K562 (cell line): ENCODE results near the gene DEDD. TPM values are rescaled to one million over a fixed set of nuclear protein-coding genes. Genes with fewer than 3 reads are reported as not detected.

Source experiments
- ARNT ChIP-seq, 2 experiments: fragments of 450-650 bp; IDR thresholded peaks; 2 replicates each; pipeline ENCODE4 v1.6.1; 2016; ENCODE audit warnings: mild to moderate bottlenecking in 1 of 2
- DEAF1 ChIP-seq: fragments of 450-650 bp; formaldehyde crosslinking; IDR thresholded peaks from 2 replicates; pipeline ENCODE4 v1.4.0; 2020; ENCODE audit warnings: mild to moderate bottlenecking, moderate library complexity
- ESRRA ChIP-seq: fragments of 450-650 bp; IDR thresholded peaks from 2 replicates; pipeline ENCODE4 v1.6.1; 2014; ENCODE audit warnings: low read depth, mild to moderate bottlenecking, moderate library complexity, borderline replicate concordance
- GTF2E2 ChIP-seq: fragments of 200-800 bp; sonication (Bioruptor generic); IDR thresholded peaks from 2 replicates; pipeline ENCODE4 v1.6.1; 2016; ENCODE audit warnings: missing genetic modification characterization, missing compliant biosample characterization
- HDGF ChIP-seq: fragments of 450-650 bp; IDR thresholded peaks from 2 replicates; pipeline ENCODE4 v1.6.1; 2016
- HMG20B ChIP-seq: fragments of 250-450 bp; sonication (Bioruptor Pico); IDR thresholded peaks from 2 replicates; pipeline ENCODE4 v1.5.0; 2021; ENCODE audit warnings: mild to moderate bottlenecking
- HMGN3 ChIP-seq: IDR thresholded peaks from 2 replicates; pipeline ENCODE4 v1.6.1; 2011; ENCODE audit warnings: borderline replicate concordance, low read depth, mild to moderate bottlenecking, mixed read lengths, low read length; ENCODE audit not compliant: insufficient read length; ENCODE audit errors: extremely low read depth
- HOXB6 ChIP-seq: fragments of 250-450 bp; sonication (Bioruptor Pico); IDR thresholded peaks from 2 replicates; pipeline ENCODE4 v1.5.1; 2022; ENCODE audit warnings: mild to moderate bottlenecking, borderline replicate concordance
- ILK ChIP-seq: fragments of 450-650 bp; IDR thresholded peaks from 2 replicates; pipeline ENCODE4 v1.6.1; 2016; ENCODE audit warnings: missing genetic modification characterization, low read depth, mild to moderate bottlenecking, missing compliant biosample characterization, moderate library complexity, borderline replicate concordance
- MAFF ChIP-seq: IDR thresholded peaks from 2 replicates; pipeline ENCODE4 v1.6.1; 2012; ENCODE audit warnings: low read length, improper control_type of control experiment
- NCOA6 ChIP-seq: fragments of 450-650 bp; IDR thresholded peaks from 2 replicates; pipeline ENCODE4 v1.6.1; 2017; ENCODE audit warnings: mild to moderate bottlenecking
- NFATC3 ChIP-seq: fragments of 450-650 bp; IDR thresholded peaks from 2 replicates; pipeline ENCODE4 v1.6.1; 2017; ENCODE audit warnings: mild to moderate bottlenecking
- RBM34 ChIP-seq: fragments of 200-400 bp; formaldehyde crosslinking; IDR thresholded peaks from 2 replicates; pipeline ENCODE4 v1.6.1; 2018; ENCODE audit warnings: low read length, borderline replicate concordance; ENCODE audit not compliant: insufficient read depth
- SIX5 ChIP-seq, 2 experiments: IDR thresholded peaks; 2 replicates each; pipeline ENCODE4 v1.6.1; 2011; ENCODE audit warnings: low read length in 2 of 2, borderline replicate concordance in 1 of 2, low read depth in 1 of 2, mild to moderate bottlenecking in 1 of 2, moderate library complexity in 1 of 2; ENCODE audit not compliant: insufficient read depth in 1 of 2
- TARDBP ChIP-seq: fragments of 450-650 bp; IDR thresholded peaks from 2 replicates; pipeline ENCODE4 v1.6.1; 2016
- TFAM ChIP-seq: fragments of 250-450 bp; sonication (Bioruptor Pico); conservative IDR thresholded peaks from 2 replicates; pipeline ENCODE4 v1.5.0; 2021; ENCODE audit warnings: mild to moderate bottlenecking, moderate library complexity
- ZNF311 ChIP-seq: fragments of 250-450 bp; sonication (Bioruptor Pico); IDR thresholded peaks from 2 replicates; pipeline ENCODE4 v1.4.0; 2020; ENCODE audit warnings: mild to moderate bottlenecking, moderate library complexity
- ZNF445 ChIP-seq: fragments of 250-450 bp; sonication (Bioruptor Pico); IDR thresholded peaks from 2 replicates; pipeline ENCODE4 v1.4.0; 2020; ENCODE audit warnings: low read depth, mild to moderate bottlenecking, moderate library complexity
- ZNF551 ChIP-seq: fragments of 250-450 bp; sonication (Bioruptor Pico); IDR thresholded peaks from 2 replicates; pipeline ENCODE4 v1.5.0; 2021; ENCODE audit warnings: mild to moderate bottlenecking, moderate library complexity
- ZNF79 ChIP-seq: fragments of 250-450 bp; sonication (Bioruptor Pico); IDR thresholded peaks from 2 replicates; pipeline ENCODE4 v1.4.0; 2020; ENCODE audit warnings: low read depth, mild to moderate bottlenecking, moderate library complexity
- polyA plus RNA-seq, 8 experiments: library from polyadenylated mRNA; depleted of rRNA in 4 of 8; stranded (reverse) in 5 of 8; unstranded in 3 of 8; fragments of >200 nt; fragmentation: Nextera tagmentation in 2 of 8; fragmentation: Illumina TruSeq in 1 of 8; extraction: Ambion mirVana in 2 of 8; extraction: Trizol in 1 of 8; gene quantifications; 2 replicates each; pipeline versions ENCODE4 v1.2.1 to v1.2.3, GENCODE V29; 2011 to 2014; ENCODE audit warnings: inconsistent platforms in 1 of 8, missing spikeins in 1 of 8
- total RNA-seq, 7 experiments: library from RNA; depleted of rRNA in 6 of 7; stranded (reverse); fragments of >200 nt in 6 of 7; fragmentation: Illumina TruSeq in 2 of 7; extraction: Trizol in 2 of 7; gene quantifications; 2 replicates each; pipeline versions ENCODE4 v1.2.1 to v1.2.3, GENCODE V29; 2011 to 2021; ENCODE audit warnings: low replicate concordance in 1 of 7
- TF ChIP-seq, protein P1 (sequence below): fragments of 250-450 bp; sonication (Bioruptor Pico); IDR thresholded peaks from 2 replicates; pipeline ENCODE4 v1.4.0; 2020; ENCODE audit warnings: mild to moderate bottlenecking, moderate library complexity
- TF ChIP-seq, protein P2 (sequence below): sonication (generic); formaldehyde crosslinking; IDR thresholded peaks from 2 replicates; pipeline ENCODE4 v1.8.0; 2022; ENCODE audit warnings: missing genetic modification reagents, mild to moderate bottlenecking, borderline replicate concordance
- TF ChIP-seq, protein P3 (sequence below): IDR thresholded peaks from 2 replicates; pipeline ENCODE4 v1.6.1; 2011; ENCODE audit not compliant: insufficient read length; ENCODE audit errors: extremely low read depth

DEDD gene
- total and polyA plus RNA-seq, 9 of the 15 experiments (the other 6 are each of a cell fraction or from before 2014, with no cell fraction given): 11.6 to 41.0 (median 16.8) TPM

DNA sequence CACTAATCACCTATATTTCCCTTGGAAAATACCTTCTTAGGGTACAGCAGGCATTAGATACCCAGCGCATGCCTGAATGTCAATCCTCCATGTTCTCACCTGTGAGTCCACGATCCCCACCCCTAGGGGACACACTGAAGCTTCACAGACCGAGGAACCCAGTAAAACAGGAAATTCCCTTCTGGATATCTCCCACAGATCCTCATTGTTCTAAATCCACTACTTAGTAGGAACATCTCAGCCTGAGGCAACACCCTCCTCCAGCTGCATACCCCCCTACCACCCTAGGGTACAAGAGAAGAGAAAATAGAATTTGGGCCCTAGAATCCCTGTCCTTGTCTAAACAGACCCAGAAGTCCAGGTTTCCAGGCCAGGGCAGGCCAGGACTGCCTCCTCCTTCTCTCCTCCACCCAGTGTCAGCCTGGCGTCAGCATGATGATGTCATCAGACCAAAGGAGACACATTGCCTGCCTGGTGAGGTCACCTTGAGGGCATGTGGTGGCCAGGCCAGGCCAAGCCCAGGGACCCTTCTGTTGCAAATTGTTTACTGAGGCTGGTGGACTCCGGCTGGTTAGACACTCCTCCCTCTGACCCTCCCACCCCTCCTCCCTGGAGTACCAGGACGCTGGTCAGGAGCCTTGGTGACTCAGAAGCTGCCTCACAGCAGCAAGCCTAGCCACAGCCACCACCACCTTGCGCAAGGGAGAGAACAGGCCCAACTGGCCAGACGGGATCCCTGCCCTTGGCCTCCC, 49.3 kb downstream of the DEDD start (continued):
- no peak for TF ChIP-seq ZNF445
- TF ChIP-seq TFAM (CRISPR knock-in tag): no peak
- no peak for TF ChIP-seq ZNF79 (CRISPR knock-in tag)
- TF ChIP-seq GTF2E2 (tag): no peak
- TF ChIP-seq ILK: no peak
- no peak for TF ChIP-seq NFATC3
- TF ChIP-seq HMG20B (CRISPR knock-in tag): no peak
- no peak for TF ChIP-seq HMGN3
- TF ChIP-seq, protein P1, sequence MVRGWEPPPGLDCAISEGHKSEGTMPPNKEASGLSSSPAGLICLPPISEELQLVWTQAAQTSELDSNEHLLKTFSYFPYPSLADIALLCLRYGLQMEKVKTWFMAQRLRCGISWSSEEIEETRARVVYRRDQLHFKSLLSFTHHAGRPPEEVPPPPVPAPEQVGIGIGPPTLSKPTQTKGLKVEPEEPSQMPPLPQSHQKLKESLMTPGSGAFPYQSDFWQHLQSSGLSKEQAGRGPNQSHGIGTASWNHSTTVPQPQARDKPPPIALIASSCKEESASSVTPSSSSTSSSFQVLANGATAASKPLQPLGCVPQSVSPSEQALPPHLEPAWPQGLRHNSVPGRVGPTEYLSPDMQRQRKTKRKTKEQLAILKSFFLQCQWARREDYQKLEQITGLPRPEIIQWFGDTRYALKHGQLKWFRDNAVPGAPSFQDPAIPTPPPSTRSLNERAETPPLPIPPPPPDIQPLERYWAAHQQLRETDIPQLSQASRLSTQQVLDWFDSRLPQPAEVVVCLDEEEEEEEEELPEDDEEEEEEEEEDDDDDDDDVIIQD: no peak
- no peak for TF ChIP-seq HOXB6 (CRISPR knock-in tag)
- TF ChIP-seq, protein P2, sequence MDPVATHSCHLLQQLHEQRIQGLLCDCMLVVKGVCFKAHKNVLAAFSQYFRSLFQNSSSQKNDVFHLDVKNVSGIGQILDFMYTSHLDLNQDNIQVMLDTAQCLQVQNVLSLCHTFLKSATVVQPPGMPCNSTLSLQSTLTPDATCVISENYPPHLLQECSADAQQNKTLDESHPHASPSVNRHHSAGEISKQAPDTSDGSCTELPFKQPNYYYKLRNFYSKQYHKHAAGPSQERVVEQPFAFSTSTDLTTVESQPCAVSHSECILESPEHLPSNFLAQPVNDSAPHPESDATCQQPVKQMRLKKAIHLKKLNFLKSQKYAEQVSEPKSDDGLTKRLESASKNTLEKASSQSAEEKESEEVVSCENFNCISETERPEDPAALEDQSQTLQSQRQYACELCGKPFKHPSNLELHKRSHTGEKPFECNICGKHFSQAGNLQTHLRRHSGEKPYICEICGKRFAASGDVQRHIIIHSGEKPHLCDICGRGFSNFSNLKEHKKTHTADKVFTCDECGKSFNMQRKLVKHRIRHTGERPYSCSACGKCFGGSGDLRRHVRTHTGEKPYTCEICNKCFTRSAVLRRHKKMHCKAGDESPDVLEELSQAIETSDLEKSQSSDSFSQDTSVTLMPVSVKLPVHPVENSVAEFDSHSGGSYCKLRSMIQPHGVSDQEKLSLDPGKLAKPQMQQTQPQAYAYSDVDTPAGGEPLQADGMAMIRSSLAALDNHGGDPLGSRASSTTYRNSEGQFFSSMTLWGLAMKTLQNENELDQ: no peak
- TF ChIP-seq HDGF: no peak
- TF ChIP-seq ZNF551: no peak
- no peak for TF ChIP-seq TARDBP
- TF ChIP-seq, protein P3, sequence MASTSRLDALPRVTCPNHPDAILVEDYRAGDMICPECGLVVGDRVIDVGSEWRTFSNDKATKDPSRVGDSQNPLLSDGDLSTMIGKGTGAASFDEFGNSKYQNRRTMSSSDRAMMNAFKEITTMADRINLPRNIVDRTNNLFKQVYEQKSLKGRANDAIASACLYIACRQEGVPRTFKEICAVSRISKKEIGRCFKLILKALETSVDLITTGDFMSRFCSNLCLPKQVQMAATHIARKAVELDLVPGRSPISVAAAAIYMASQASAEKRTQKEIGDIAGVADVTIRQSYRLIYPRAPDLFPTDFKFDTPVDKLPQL: no peak
- no peak for TF ChIP-seq ZNF311
- TF ChIP-seq ARNT (IDR thresholded peaks at IDR 0.05): no peak
- TF ChIP-seq NCOA6: no peak
- TF ChIP-seq DEAF1 (CRISPR knock-in tag): no peak
- no peak for TF ChIP-seq RBM34
- peak; percentile 90 for TF ChIP-seq ESRRA
- no peak for TF ChIP-seq MAFF
- no peak for TF ChIP-seq SIX5 (IDR thresholded peaks at IDR 0.05; ENCODE audit: borderline replicate concordance in 1 of 2, insufficient read depth in 1 of 2, low read depth in 1 of 2, low read length in 2 of 2)
